PFSK-1 (cell line): Measurements from ENCODE around the gene PIK3R6.

Source experiments
- FOXP2 ChIP-seq: optimal IDR thresholded peaks from 2 replicates; pipeline ENCODE3; 2011; ENCODE audit warnings: borderline replicate concordance, control low read depth, inconsistent platforms; ENCODE audit not compliant: insufficient read depth; ENCODE audit errors: extremely low read length, extremely low read depth
- POLR2AphosphoS5 ChIP-seq: IDR thresholded peaks from 2 replicates; pipeline ENCODE4 v1.6.1; 2012; ENCODE audit warnings: low read depth, mild to moderate bottlenecking, control low read depth, low read length, moderate library complexity
- SIN3A ChIP-seq: IDR thresholded peaks from 2 replicates; pipeline ENCODE4 v1.6.1; 2012; ENCODE audit warnings: mild to moderate bottlenecking, low read length, moderate library complexity, borderline replicate concordance; ENCODE audit not compliant: insufficient read depth
- TAF1 ChIP-seq: IDR thresholded peaks from 2 replicates; pipeline ENCODE4 v1.6.1; 2012; ENCODE audit warnings: low read length, control low read depth, borderline replicate concordance; ENCODE audit not compliant: insufficient read depth
- TF ChIP-seq, protein P1 (sequence below), 2 experiments: IDR thresholded peaks; 2 replicates each; pipeline versions ENCODE4 v1.6.1 to v1.8.0; 2011 to 2012; ENCODE audit warnings: low read depth in 2 of 2, low read length in 2 of 2, control low read depth in 1 of 2, inconsistent platforms in 1 of 2, mild to moderate bottlenecking in 1 of 2, moderate library complexity in 1 of 2; ENCODE audit not compliant: insufficient read depth in 1 of 2

The PIK3R6 gene

DNA sequence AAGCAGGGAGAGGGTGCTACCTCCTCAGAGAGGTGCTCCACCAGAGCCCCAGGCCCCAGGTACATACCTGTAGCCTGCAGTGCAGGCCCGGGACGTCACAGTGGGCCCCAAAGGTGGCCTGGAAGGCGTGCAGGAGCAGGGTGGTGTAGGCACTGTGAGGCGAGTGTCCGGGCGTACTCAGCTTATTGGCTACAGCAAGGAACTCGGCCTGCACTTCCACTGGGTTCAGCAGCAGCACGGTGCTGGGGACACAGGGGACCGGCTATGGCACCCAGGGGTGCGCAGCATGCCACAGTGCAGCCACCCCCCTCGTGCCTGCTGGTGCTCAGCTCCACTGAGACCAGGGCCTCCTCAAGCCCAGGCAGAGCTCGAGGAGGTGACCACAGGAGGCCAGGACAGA lies 23.2 kb upstream of the PIK3R6 start:
- TF ChIP-seq TAF1 (no peak), SIN3A (no peak), POLR2AphosphoS5 (no peak), FOXP2 (no peak)
- TF ChIP-seq, protein P1, sequence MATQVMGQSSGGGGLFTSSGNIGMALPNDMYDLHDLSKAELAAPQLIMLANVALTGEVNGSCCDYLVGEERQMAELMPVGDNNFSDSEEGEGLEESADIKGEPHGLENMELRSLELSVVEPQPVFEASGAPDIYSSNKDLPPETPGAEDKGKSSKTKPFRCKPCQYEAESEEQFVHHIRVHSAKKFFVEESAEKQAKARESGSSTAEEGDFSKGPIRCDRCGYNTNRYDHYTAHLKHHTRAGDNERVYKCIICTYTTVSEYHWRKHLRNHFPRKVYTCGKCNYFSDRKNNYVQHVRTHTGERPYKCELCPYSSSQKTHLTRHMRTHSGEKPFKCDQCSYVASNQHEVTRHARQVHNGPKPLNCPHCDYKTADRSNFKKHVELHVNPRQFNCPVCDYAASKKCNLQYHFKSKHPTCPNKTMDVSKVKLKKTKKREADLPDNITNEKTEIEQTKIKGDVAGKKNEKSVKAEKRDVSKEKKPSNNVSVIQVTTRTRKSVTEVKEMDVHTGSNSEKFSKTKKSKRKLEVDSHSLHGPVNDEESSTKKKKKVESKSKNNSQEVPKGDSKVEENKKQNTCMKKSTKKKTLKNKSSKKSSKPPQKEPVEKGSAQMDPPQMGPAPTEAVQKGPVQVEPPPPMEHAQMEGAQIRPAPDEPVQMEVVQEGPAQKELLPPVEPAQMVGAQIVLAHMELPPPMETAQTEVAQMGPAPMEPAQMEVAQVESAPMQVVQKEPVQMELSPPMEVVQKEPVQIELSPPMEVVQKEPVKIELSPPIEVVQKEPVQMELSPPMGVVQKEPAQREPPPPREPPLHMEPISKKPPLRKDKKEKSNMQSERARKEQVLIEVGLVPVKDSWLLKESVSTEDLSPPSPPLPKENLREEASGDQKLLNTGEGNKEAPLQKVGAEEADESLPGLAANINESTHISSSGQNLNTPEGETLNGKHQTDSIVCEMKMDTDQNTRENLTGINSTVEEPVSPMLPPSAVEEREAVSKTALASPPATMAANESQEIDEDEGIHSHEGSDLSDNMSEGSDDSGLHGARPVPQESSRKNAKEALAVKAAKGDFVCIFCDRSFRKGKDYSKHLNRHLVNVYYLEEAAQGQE (IDR thresholded peaks at IDR 0.05; ENCODE audit: insufficient read depth in 1 of 2, low read depth in 2 of 2, low read length in 2 of 2): no peak

DNA sequence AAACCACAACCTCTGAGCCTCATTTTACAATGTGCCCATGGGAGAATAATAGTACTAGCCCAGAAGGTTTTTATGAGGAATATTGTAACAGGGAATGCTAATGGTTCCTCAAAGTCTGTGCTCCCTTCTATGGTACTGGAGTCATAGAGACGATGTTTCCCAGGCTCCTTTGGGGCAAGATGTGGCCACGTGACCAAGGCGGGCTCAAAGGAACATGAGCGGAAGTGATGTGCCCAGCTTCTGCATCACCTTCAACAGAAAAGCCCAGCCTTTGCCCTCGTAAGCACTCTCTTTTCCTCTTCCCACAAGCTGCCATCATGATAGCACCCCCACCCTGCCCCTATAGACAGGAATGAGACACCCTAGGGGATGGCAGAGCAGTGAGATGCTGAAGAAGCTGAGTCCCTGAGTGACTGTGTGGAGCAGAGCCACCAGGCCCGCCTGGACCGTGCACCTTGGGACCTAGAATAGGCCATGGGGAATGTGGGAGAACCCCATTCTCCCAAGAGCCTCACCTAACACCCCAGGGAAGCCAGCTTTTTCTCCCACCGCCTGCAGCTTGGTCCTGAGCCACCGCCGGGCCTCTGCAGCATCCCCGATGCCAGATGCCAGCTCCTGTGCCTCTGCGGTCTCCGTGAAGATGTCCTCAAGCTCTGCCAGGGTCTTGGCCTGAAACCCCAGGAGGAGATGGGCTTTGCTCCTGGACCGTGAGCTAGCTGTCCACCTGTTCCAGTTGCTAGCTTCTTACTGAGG lies 22.2 kb upstream of the PIK3R6 start:
- TF ChIP-seq, protein P1 (IDR thresholded peaks at IDR 0.05; ENCODE audit: insufficient read depth in 1 of 2, low read depth in 2 of 2, low read length in 2 of 2): no peak
- TF ChIP-seq FOXP2: no peak
- no peak for TF ChIP-seq TAF1
- no peak for TF ChIP-seq POLR2AphosphoS5
- no peak for TF ChIP-seq SIN3A

DNA sequence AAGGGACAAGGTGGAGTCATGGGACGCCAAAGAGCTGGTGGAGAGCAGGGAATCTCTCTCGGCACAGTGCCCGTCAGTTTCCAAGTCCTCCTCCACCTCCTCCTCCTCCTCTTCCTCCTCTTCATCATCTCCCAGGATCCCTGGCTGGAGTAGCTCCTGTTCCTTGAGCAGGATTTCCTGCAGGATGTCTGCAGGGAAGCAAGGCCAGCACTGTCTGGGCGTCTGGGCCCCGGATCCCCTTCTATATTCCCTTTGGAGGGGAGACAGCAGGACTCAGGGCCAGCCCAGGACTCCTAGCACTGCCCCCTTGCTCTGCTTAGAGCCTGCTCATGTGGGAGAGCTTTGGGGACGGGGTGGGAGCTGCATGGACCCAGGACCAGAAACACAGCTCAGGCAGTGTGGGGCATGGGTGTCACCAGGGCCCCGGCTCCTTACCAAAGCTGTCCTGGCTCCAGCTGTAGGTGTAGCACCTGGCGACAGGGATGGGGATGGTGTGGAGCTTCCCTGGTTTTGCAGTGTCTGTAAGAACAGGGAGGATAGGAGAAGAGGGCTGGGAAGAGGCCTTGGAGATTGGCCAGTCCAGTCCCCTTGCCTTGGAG lies 21.3 kb upstream of the PIK3R6 start:
- no peak for TF ChIP-seq POLR2AphosphoS5
- no peak for TF ChIP-seq FOXP2
- TF ChIP-seq TAF1: no peak
- TF ChIP-seq SIN3A: no peak
- TF ChIP-seq, protein P1 (IDR thresholded peaks at IDR 0.05; ENCODE audit: insufficient read depth in 1 of 2, low read depth in 2 of 2, low read length in 2 of 2): no peak; a peak in 1 of 4 replicates

DNA sequence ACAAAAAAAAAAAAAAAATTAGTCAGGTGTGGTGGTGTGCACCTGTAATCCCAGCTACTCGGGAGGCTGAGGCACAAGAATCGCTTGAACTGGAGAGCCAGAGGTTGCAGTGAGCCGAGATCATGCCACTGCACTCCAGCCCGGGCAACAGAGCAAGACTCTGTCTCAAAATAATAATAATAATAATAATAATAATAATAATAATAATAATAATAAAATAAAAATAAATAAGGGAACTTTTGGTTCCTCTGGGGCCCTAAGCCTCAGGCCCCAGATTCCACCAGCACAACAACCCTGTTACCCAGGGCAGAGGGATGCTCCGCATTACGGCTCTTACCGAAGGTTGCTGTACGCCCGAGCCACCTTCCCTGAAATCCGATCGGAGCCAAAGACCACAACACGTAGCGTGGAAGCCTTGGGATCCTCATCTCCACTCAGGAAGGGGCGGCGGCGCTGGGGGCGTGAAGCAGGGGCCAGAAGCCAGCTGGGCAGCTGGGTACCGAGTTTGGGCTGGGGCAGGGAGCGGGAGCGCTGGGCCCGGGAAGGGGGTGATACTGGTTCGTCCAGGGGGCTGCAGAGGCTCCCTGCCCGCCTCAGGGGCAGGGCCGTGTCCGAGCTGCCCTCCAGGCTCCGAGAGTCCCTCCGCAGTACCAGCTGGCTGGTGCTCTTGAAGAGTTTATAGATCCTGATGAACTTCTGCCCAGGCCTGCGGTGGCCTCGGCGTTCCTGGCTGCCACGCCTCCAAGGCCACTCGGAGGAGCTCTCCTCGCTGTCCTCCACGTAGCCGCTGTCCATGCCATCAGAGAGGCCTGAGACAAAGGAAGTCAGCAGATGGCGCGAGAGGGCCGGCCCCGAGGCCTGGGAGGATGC lies 20.6 kb upstream of the PIK3R6 start:
- TF ChIP-seq TAF1 (no peak), POLR2AphosphoS5 (no peak)
- TF ChIP-seq, protein P1 (IDR thresholded peaks at IDR 0.05; ENCODE audit: insufficient read depth in 1 of 2, low read depth in 2 of 2, low read length in 2 of 2): peak; percentile 44 to 74; a peak in 3 of 4 replicates
